Tibial artery (tissue), 4 donors: ENCODE data around the gene INF2.

Experiments used
- DNase-seq, 2 donors: peaks; one replicate each; pipeline ENCODE4 v3.0.0-alpha.2; 2019
- H3K27ac ChIP-seq, 2 donors: fragments of 200-600 bp; sonication (generic) in 1 of 2; 1 replicate in 1 of 2; 2 replicates in 1 of 2; pipeline ENCODE4 v1.5.1; 2018 to 2019; ENCODE audit warnings: mild to moderate bottlenecking in 1 of 2
- H3K27me3 ChIP-seq, 2 donors: fragments of 200-600 bp; sonication (generic) in 1 of 2; one replicate each; pipeline versions ENCODE4 v1.5.1 to v1.6.0; 2016 to 2019
- H3K36me3 ChIP-seq, 3 donors: fragments of 200-600 bp; sonication (generic) in 2 of 3; one replicate each; pipeline ENCODE4 v1.5.1; 2016 to 2019; ENCODE audit warnings: mild to moderate bottlenecking in 2 of 3
- H3K4me1 ChIP-seq, 4 donors: fragments of 200-600 bp; sonication (generic) in 2 of 4; 1 replicate in 3 of 4; 2 replicates in 1 of 4; pipeline ENCODE4 v1.5.1; 2016 to 2019
- H3K4me3 ChIP-seq, 2 donors: fragments of 200-600 bp; sonication (generic) in 1 of 2; 1 replicate in 1 of 2; 2 replicates in 1 of 2; pipeline ENCODE4 v1.5.1; 2018 to 2019; ENCODE audit warnings: mild to moderate bottlenecking in 2 of 2
- H3K9me3 ChIP-seq, 3 donors: fragments of 200-600 bp; sonication (generic) in 1 of 3; one replicate each; pipeline ENCODE4 v1.5.1; 2016 to 2019
- intact Hi-C: fragments of 100-400 bp; cut with DNase I; formaldehyde crosslinking; loops from one replicate; pipeline ENCODE4 v1.15.0; 2023; ENCODE audit warnings: low total_unique reads
- TF ChIP-seq, protein P1 (sequence below), 2 experiments: fragments of 200-600 bp in 1 of 2; fragments of 450-650 bp in 1 of 2; IDR thresholded peaks; one replicate each; pipeline ENCODE4 v1.5.1; 2017 to 2019; ENCODE audit warnings: antibody characterized with exemption in 2 of 2, mild to moderate bottlenecking in 1 of 2, moderate library complexity in 1 of 2

The INF2 gene

DNA sequence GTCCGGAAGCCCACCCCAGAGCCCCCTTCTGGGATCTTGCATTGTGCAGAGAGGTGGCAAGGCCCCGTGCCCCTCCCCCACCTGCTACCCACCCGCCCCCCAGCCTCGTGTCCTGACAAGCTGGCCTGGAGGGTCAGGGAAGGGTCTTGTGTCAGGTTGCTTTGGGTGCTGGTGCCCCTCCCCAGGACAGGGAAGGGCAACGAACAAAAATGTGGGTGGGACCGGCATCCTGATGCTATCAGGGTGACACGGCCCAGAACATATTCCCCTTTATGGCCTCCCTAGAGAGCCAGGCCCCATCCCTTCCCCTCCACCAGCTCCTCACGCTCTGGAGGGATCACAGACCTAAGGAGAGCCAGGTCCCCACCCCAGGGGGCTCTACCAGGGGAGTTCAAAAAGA, 46.1 kb upstream of the INF2 start:
- TF ChIP-seq, protein P1, sequence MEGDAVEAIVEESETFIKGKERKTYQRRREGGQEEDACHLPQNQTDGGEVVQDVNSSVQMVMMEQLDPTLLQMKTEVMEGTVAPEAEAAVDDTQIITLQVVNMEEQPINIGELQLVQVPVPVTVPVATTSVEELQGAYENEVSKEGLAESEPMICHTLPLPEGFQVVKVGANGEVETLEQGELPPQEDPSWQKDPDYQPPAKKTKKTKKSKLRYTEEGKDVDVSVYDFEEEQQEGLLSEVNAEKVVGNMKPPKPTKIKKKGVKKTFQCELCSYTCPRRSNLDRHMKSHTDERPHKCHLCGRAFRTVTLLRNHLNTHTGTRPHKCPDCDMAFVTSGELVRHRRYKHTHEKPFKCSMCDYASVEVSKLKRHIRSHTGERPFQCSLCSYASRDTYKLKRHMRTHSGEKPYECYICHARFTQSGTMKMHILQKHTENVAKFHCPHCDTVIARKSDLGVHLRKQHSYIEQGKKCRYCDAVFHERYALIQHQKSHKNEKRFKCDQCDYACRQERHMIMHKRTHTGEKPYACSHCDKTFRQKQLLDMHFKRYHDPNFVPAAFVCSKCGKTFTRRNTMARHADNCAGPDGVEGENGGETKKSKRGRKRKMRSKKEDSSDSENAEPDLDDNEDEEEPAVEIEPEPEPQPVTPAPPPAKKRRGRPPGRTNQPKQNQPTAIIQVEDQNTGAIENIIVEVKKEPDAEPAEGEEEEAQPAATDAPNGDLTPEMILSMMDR (IDR thresholded peaks at IDR 0.05), result no peak
- H3K9me3 ChIP-seq, result peaks cover 0 to 8% (median 3%) of the 10 kb centered on the region in 3 donors
- H3K36me3 ChIP-seq, result no peaks in the 10 kb centered on the region
- H3K4me1 ChIP-seq, result peaks cover 0 to 5% (median 2%) of the 10 kb centered on the region in 4 donors
- intact Hi-C loops, result no loop called here
- no peak for DNase-seq
- no peak overlapping the region for H3K4me3 ChIP-seq
- H3K27me3 ChIP-seq, result peaks cover 0 to 54% of the 10 kb centered on the region in 2 donors
- H3K27ac ChIP-seq, result no peak overlapping the region

DNA sequence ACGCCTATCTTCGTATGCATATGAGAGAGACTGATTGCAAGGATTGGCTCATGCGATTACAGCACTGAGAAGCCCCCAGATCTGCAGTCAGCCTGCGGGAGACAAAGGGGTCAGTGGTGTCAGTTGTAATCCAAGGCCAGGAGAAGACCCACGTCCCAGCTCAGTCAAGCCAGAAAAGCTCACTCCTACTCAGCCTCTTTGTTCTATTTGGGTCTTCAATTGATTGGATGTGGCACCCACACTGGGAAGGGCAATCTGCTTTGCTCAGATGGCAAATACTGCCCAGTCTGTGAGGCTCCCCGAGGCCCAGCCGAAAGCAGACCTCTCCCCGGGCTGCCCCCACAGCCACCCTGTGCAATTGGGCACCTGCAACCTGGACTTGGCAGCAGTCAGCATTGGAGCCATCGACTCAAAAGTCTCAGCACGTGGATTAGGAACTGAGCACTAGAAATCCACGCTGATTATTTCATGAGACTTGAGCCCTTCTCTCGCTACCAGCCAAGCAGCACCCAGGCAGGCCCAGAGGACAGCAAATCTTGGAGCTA, 45.3 kb upstream of the INF2 start:
- peak in 1 of 2 donors; percentile 52 for DNase-seq
- TF ChIP-seq, protein P1 (IDR thresholded peaks at IDR 0.05), result no peak
- no peak overlapping the region for H3K4me3 ChIP-seq
- peaks cover 0 to 5% (median 2%) of the 10 kb centered on the region in 4 donors for H3K4me1 ChIP-seq
- intact Hi-C loops, result no loop called here
- peaks cover 0 to 49% of the 10 kb centered on the region in 2 donors for H3K27me3 ChIP-seq
- H3K36me3 ChIP-seq, result no peaks in the 10 kb centered on the region
- H3K27ac ChIP-seq, result no peak overlapping the region
- H3K9me3 ChIP-seq, result peaks cover 0 to 8% (median 3%) of the 10 kb centered on the region in 3 donors

DNA sequence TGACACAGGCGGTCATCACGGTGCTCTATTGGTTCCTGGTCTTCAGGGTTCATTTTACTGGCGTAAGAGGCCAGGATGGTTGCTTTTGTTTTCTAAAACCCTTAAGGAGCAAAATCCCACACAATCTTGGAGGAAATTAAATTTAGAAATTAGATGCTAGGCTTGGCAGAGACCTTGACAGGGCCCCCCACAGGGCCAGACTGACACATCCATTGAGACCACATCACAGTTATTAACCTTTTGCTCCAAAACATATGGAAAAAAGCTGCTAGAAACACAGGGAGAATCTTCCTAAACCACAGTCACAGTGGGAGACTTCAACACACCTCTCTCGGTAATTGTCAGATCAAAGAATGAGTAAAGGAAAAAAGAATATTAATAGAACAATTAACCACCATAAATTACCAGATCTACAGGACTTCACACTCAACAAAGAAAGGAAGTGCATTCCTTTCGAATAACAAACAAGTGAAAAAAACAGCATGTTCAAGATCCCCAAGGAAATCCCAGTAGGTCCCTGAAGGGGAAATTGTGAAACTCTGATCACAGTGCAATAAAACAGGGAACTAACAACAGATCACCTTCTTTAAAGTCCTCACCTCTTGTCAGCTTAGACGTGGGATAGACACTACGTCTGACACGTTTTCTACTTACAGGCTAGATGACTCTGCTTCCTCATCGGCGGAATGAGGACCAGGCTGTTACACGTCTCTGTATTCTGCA, 44.6 kb upstream of the INF2 start:
- peaks cover 0 to 4% (median 2%) of the 10 kb centered on the region in 4 donors for H3K4me1 ChIP-seq
- no peaks in the 10 kb centered on the region for H3K36me3 ChIP-seq
- TF ChIP-seq, protein P1 (IDR thresholded peaks at IDR 0.05), result no peak
- intact Hi-C loops, result no loop called here
- DNase-seq, result peak in 1 of 2 donors; percentile 5
- H3K9me3 ChIP-seq, result peaks cover 0 to 8% (median 3%) of the 10 kb centered on the region in 3 donors
- H3K4me3 ChIP-seq, result no peak overlapping the region
- H3K27ac ChIP-seq, result no peak overlapping the region
- H3K27me3 ChIP-seq, result peaks cover 0 to 48% of the 10 kb centered on the region in 2 donors

DNA sequence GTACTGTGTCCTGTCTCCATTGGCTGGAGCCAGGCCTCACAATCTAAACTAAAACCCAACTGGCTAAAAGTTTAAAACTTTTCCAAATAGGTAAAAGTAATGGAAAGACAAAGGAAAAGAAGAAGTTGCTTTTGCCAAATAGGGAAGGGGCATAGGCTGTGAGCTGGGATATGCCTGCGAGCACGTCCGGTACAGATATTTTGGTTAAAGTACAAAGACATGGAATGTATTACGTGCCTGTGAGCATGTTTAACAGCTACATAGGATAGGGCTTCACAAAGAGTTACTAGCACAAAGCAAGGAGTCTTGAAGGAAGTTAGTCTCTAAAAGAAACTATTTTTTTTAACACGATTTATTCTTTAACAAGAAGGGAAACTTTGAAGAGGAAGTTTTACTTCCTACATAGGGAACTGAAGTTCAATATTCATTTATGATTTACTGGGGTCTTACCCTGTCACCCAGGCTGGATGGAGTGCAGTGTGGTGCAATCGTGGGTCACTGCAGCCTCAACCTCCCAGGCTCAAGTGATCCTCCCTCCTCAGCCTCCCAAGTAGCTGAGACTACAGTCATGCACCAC, 41.9 kb upstream of the INF2 start:
- H3K4me1 ChIP-seq, result peaks cover 0 to 9% (median 7%) of the 10 kb centered on the region in 4 donors
- H3K27me3 ChIP-seq, result peaks cover 0 to 32% of the 10 kb centered on the region in 2 donors
- peak in 1 of 2 donors; percentile 16 for DNase-seq
- intact Hi-C loops, result no loop called here
- TF ChIP-seq, protein P1 (IDR thresholded peaks at IDR 0.05), result no peak
- H3K27ac ChIP-seq, result no peak overlapping the region
- no peaks in the 10 kb centered on the region for H3K36me3 ChIP-seq
- peaks cover 0 to 8% (median 3%) of the 10 kb centered on the region in 3 donors for H3K9me3 ChIP-seq
- no peak overlapping the region for H3K4me3 ChIP-seq

DNA sequence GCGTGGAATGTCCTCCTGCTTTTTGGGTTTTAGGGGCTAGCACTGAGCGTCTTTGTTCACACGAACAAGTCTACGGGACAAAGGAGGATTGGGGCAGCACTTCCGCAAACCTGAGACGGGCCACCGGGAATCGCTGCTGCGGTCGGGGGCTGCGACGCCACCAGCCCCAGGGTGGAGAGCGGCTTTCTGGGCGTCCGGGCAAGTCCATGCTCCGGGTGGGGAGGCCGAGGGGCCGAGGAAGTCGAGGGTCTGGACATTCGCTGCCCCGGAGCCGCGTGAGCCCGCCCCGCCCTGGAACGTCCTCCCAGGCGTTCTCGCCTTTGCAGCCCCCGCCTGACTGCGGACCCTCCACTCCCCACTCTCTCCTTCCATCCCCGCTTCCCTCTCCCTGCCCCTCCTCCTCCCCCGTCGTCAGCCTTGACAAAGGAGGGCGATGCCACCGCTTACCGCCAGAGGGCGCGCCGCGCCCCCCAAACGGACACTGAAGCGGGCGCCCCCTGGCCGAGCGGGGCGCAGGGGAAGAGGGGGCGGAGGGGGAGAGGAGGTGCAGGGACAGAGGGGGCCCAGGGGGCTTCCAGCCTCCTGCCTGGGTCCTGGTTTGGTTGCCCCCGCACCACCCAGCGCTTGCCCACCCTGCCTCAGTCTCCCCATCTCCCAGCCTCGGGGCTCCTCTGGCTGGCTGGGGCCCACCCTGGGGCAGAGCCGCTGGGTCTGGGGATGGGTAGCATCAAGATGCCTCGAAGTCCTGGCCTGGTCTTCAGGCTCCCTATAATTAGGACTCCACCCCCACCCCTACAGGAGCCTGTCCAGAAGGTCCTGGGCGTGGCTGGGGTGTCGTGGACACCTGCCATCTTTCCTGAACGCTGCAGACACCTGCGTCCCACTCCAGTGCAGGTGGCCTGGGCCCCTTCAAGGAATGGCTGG, 39.1 kb upstream of the INF2 start:
- Histone ChIP-seq H3K9me3 (peaks cover 0 to 5% (median 3%) of the 10 kb centered on the region in 3 donors), H3K27me3 (peaks cover 0 to 18% of the 10 kb centered on the region in 2 donors), H3K4me3 (peak overlapping the region; percentile 31 to 51), H3K4me1 (peaks cover 0 to 11% (median 7%) of the 10 kb centered on the region in 4 donors), H3K27ac (no peak overlapping the region), H3K36me3 (no peaks in the 10 kb centered on the region)
- peak; percentile 51 to 83 for DNase-seq
- TF ChIP-seq, protein P1 (IDR thresholded peaks at IDR 0.05), result peak; percentile 91 to 100
- intact Hi-C loops, result loop anchor here (1.0 to 10.0 kb wide), 2 partner anchors 58 to 174 kb away; no protein-coding TSS in a partner anchor
